IMR-90 (cell line): ENCODE measurements around the gene SDCCAG8. TPM values are rescaled to one million over a fixed set of nuclear protein-coding genes. Genes with fewer than 3 reads are reported as not detected.

Source experiments
- ATAC-seq: fragments of 200-7000 bp; cut with Tn5 transposase; 2 replicates; pipeline ENCODE4 v1.9.1; 2020; ENCODE audit warnings: low read depth, mild to moderate bottlenecking, moderate library complexity
- BruUV-seq: library from RNA; stranded (reverse); fragments of 400-500 nt; replicated peaks from 2 replicates; lab custom pipeline; 2021; lab: Mats Ljungman, UMichigan
- CTCF ChIA-PET: fragments of 300-600 bp; formaldehyde crosslinking; extraction: SDS; loops from one replicate; lab custom pipeline; 2021; ENCODE audit warnings: antibody characterized with exemption; lab: Yijun Ruan, JAX
- POLR2A ChIA-PET: fragments of 300-600 bp; sonication (Branson Sonifier 250); formaldehyde crosslinking; loops from one replicate; lab custom pipeline; 2022; ENCODE audit warnings: antibody characterized with exemption; ENCODE audit not compliant: unreplicated experiment; lab: Charles Lee
- DNase-seq: peaks from one replicate; pipeline ENCODE4 v3.0.0; 2013
- H2AFZ ChIP-seq: replicated peaks from 2 replicates; pipeline ENCODE3; 2013; ENCODE audit warnings: low read length, mild to moderate bottlenecking; ENCODE audit not compliant: poor library complexity
- H2AK5ac ChIP-seq: 2 replicates; pipeline ENCODE4 v1.6.1; 2013; ENCODE audit warnings: low read depth, low read length, inconsistent platforms
- H2AK9ac ChIP-seq: replicated peaks from 2 replicates; pipeline ENCODE3; 2013; ENCODE audit warnings: mild to moderate bottlenecking, low read depth, low read length, moderate library complexity; ENCODE audit not compliant: poor library complexity
- H2BK120ac ChIP-seq: 2 replicates; pipeline ENCODE4 v1.6.1; 2013; ENCODE audit warnings: low read depth, low read length, inconsistent platforms
- H2BK15ac ChIP-seq: 3 replicates; pipeline ENCODE4 v1.6.1; 2013; ENCODE audit warnings: low read depth, low read length, inconsistent platforms
- H2BK20ac ChIP-seq: 2 replicates; pipeline ENCODE4 v1.6.1; 2013; ENCODE audit warnings: low read depth, mild to moderate bottlenecking, inconsistent platforms, low read length, moderate library complexity
- H2BK5ac ChIP-seq: 2 replicates; pipeline ENCODE4 v1.6.1; 2013; ENCODE audit warnings: mild to moderate bottlenecking, low read depth, low read length, inconsistent platforms; ENCODE audit not compliant: poor library complexity, severe bottlenecking
- H3K14ac ChIP-seq: replicated peaks from 2 replicates; pipeline ENCODE4 v1.6.1; 2013; ENCODE audit warnings: low read depth, low read length, inconsistent platforms
- H3K18ac ChIP-seq: 2 replicates; pipeline ENCODE4 v1.6.1; 2013; ENCODE audit warnings: low read depth, low read length, control low read depth
- H3K23ac ChIP-seq: 2 replicates; pipeline ENCODE4 v1.6.1; 2013; ENCODE audit warnings: low read depth, low read length, inconsistent platforms
- H3K27ac ChIP-seq: 2 replicates; pipeline ENCODE4 v1.5.1; 2013; ENCODE audit warnings: mild to moderate bottlenecking, control low read depth, low read length; ENCODE audit not compliant: insufficient read depth
- H3K27me3 ChIP-seq: 2 replicates; pipeline ENCODE4 v1.6.1; 2013; ENCODE audit warnings: low read length; ENCODE audit not compliant: control insufficient read depth, insufficient read depth
- H3K36me3 ChIP-seq: 2 replicates; pipeline ENCODE4 v1.6.1; 2013; ENCODE audit warnings: low read length, mixed read lengths; ENCODE audit not compliant: control insufficient read depth, insufficient read depth
- H3K4ac ChIP-seq: 2 replicates; pipeline ENCODE4 v1.6.1; 2013; ENCODE audit warnings: low read depth, low read length, inconsistent platforms
- H3K4me1 ChIP-seq: 2 replicates; pipeline ENCODE4 v1.6.1; 2013; ENCODE audit warnings: low read length, mixed read lengths; ENCODE audit not compliant: control insufficient read depth, insufficient read depth
- H3K4me2 ChIP-seq: 2 replicates; pipeline ENCODE4 v1.6.1; 2013; ENCODE audit warnings: low read depth, mild to moderate bottlenecking, control low read depth, low read length, moderate library complexity
- H3K4me3 ChIP-seq: 2 replicates; pipeline ENCODE4 v1.5.1; 2013; ENCODE audit warnings: low read depth, mild to moderate bottlenecking, control low read depth, low read length, moderate library complexity; ENCODE audit not compliant: insufficient read depth
- H3K56ac ChIP-seq: 2 replicates; pipeline ENCODE4 v1.6.1; 2013; ENCODE audit warnings: low read length, inconsistent platforms; ENCODE audit not compliant: insufficient read depth; ENCODE audit errors: extremely low read depth
- H3K79me1 ChIP-seq, 2 experiments: 2 replicates each; pipeline ENCODE4 v1.6.1; 2013; ENCODE audit warnings: low read length in 2 of 2, inconsistent platforms in 1 of 2, low read depth in 1 of 2
- H3K9ac ChIP-seq: 2 replicates; pipeline ENCODE4 v1.6.1; 2013; ENCODE audit warnings: low read depth, low read length, control low read depth
- H3K9me1 ChIP-seq: 2 replicates; pipeline ENCODE4 v1.6.1; 2013; ENCODE audit warnings: low read length, inconsistent platforms; ENCODE audit not compliant: insufficient read depth
- H3K9me3 ChIP-seq: 2 replicates; pipeline ENCODE4 v1.6.1; 2013; ENCODE audit warnings: low read length; ENCODE audit not compliant: control insufficient read depth, insufficient read depth
- H4K20me1 ChIP-seq: 2 replicates; pipeline ENCODE4 v1.6.1; 2013; ENCODE audit warnings: low read length, inconsistent platforms; ENCODE audit not compliant: insufficient read depth
- H4K5ac ChIP-seq: 2 replicates; pipeline ENCODE4 v1.6.1; 2013; ENCODE audit warnings: mild to moderate bottlenecking, low read depth, low read length, control low read depth
- H4K8ac ChIP-seq, 2 experiments: 2 replicates each; pipeline ENCODE4 v1.6.1; 2013; ENCODE audit warnings: low read depth in 2 of 2, low read length in 2 of 2, control low read depth in 1 of 2, inconsistent platforms in 1 of 2
- H4K91ac ChIP-seq: 2 replicates; pipeline ENCODE4 v1.6.1; 2013; ENCODE audit warnings: low read depth, low read length, inconsistent platforms; ENCODE audit not compliant: insufficient read depth
- BHLHE40 ChIP-seq: fragments of 150-350 bp; IDR thresholded peaks from 2 replicates; pipeline ENCODE4 v1.6.1; 2016; ENCODE audit warnings: mild to moderate bottlenecking, low read depth, low read length
- CEBPB ChIP-seq: IDR thresholded peaks from 2 replicates; pipeline ENCODE4 v1.6.1; 2012; ENCODE audit warnings: low read depth, low read length, improper control_type of control experiment
- CHD1 ChIP-seq: IDR thresholded peaks from 2 replicates; pipeline ENCODE4 v1.6.1; 2012; ENCODE audit warnings: low read depth, low read length, improper control_type of control experiment
- FOS ChIP-seq: fragments of 150-350 bp; IDR thresholded peaks from 2 replicates; pipeline ENCODE4 v1.6.1; 2016; ENCODE audit warnings: low read depth, low read length
- MAFK ChIP-seq: IDR thresholded peaks from 2 replicates; pipeline ENCODE4 v1.6.1; 2012; ENCODE audit warnings: low read depth, low read length, improper control_type of control experiment
- MAZ ChIP-seq: IDR thresholded peaks from 2 replicates; pipeline ENCODE4 v1.6.1; 2012; ENCODE audit warnings: low read depth, mild to moderate bottlenecking, low read length, improper control_type of control experiment, moderate library complexity, borderline replicate concordance
- NFE2L2 ChIP-seq: fragments of 150-350 bp; IDR thresholded peaks from 2 replicates; pipeline ENCODE4 v1.6.1; 2016; ENCODE audit warnings: low read depth, mild to moderate bottlenecking, low read length
- POLR2A ChIP-seq: IDR thresholded peaks from 2 replicates; pipeline ENCODE4 v1.6.1; 2012; ENCODE audit warnings: mild to moderate bottlenecking, low read depth, low read length
- RAD21 ChIP-seq: IDR thresholded peaks from 2 replicates; pipeline ENCODE4 v1.6.1; 2012; ENCODE audit warnings: low read length, improper control_type of control experiment
- RCOR1 ChIP-seq: IDR thresholded peaks from 2 replicates; pipeline ENCODE4 v1.6.1; 2012; ENCODE audit warnings: mild to moderate bottlenecking, low read length, improper control_type of control experiment; ENCODE audit not compliant: insufficient replicate concordance
- SMC3 ChIP-seq: fragments of 150-350 bp; IDR thresholded peaks from 2 replicates; pipeline ENCODE4 v1.6.1; 2016; ENCODE audit warnings: low read depth, mild to moderate bottlenecking, antibody characterized with exemption, low read length, moderate library complexity
- USF2 ChIP-seq: fragments of 150-350 bp; IDR thresholded peaks from 2 replicates; pipeline ENCODE4 v1.6.1; 2017; ENCODE audit warnings: mild to moderate bottlenecking, antibody characterized with exemption, low read length, low read depth
- WGBS, 2 experiments: methylation state at CpG; one replicate each; pipeline versions ENCODE4 v1.1.5 to v1.1.7; 2013; ENCODE audit warnings: missing lambda C conversion rate in 2 of 2; ENCODE audit not compliant: insufficient read length in 1 of 2; ENCODE audit errors: extremely low coverage in 2 of 2; 5-methylcytosine and 5-hydroxymethylcytosine counted together
- dilution Hi-C: fragments of 300-500 bp; cut with HindIII; formaldehyde crosslinking; loops from one replicate; pipeline ENCODE4 v1.14.3; 2018; ENCODE audit warnings: low sequenced_read_pairs; ENCODE audit not compliant: unreplicated experiment
- in situ Hi-C: fragments of 300-500 bp; cut with MboI; formaldehyde crosslinking; loops from 3 replicates; pipeline ENCODE4 v1.14.3; 2019; ENCODE audit warnings: low sequenced_read_pairs, inconsistent platforms, mixed read lengths
- intact Hi-C: fragments of 100-400 bp; cut with micrococcal nuclease; formaldehyde crosslinking; loops from 2 replicates; pipeline ENCODE4 v1.10.0; 2022
- polyA plus RNA-seq, 3 experiments: library from polyadenylated mRNA; depleted of rRNA; stranded (reverse); fragments of >200 nt; gene quantifications; 2 replicates each; pipeline ENCODE4 v1.2.3, GENCODE V29; 2012; ENCODE audit warnings: low replicate concordance in 1 of 3
- total RNA-seq: library from RNA; depleted of rRNA; stranded (reverse); fragments of >200 nt; gene quantifications from 2 replicates; pipeline ENCODE4 v1.2.3, GENCODE V29; 2012
- TF ChIP-seq, protein P1 (sequence below): conservative IDR thresholded peaks from 2 replicates; pipeline ENCODE4 v1.5.1; 2012; ENCODE audit warnings: mild to moderate bottlenecking, low read depth, low read length, improper control_type of control experiment
- TF ChIP-seq, protein P2 (sequence below): fragments of 150-350 bp; IDR thresholded peaks from 2 replicates; pipeline ENCODE4 v1.6.1; 2016; ENCODE audit warnings: low read depth, mild to moderate bottlenecking, low read length, moderate library complexity, borderline replicate concordance

Gene SDCCAG8
- total and polyA plus RNA-seq, 2 of the 4 experiments (the other 2 are of a cell fraction) = 25.2 to 46.8 TPM

- Histone ChIP-seq H3K4me3 (peak overlapping the region; percentile 22; the same call in 1 of the 2 replicates), H4K5ac (no peak overlapping the region), H3K4me2 (no peak overlapping the region), H3K23ac (no peak overlapping the region), H3K9me3 (no peaks in the 10 kb centered on the region), H3K9ac (no peak overlapping the region), H3K79me1 (peaks cover 0 to 4% of the 10 kb centered on the region in 2 experiments; a peak in 1 of 4 replicates), H2BK120ac (no peak overlapping the region), H3K4me1 (peaks cover 8% of the 10 kb centered on the region; the same call in 1 of the 2 replicates), H2BK20ac (no peak overlapping the region), H2AK9ac (no peak overlapping the region), H3K27ac (no peak overlapping the region), H2AK5ac (no peak overlapping the region), H3K4ac (no peak overlapping the region), H3K18ac (no peak overlapping the region), H3K36me3 (no peaks in the 10 kb centered on the region; the same call in 1 of the 2 replicates), H3K56ac (no peak overlapping the region), H4K91ac (no peak overlapping the region), H2BK5ac (no peak overlapping the region), H3K9me1 (peaks cover 3% of the 10 kb centered on the region; the same call in 1 of the 2 replicates), H2AFZ (peak overlapping the region; percentile 54), H3K14ac (no peak overlapping the region), H3K27me3 (no peaks in the 10 kb centered on the region), H2BK15ac (no peak overlapping the region), H4K20me1 (no peaks in the 10 kb centered on the region), H4K8ac (no peak overlapping the region)
- POLR2A ChIA-PET = no interaction called here
- ATAC-seq = no peak
- dilution Hi-C loops = no loop called here
- intact Hi-C loops = no loop called here
- no peak for DNase-seq
- CTCF ChIA-PET = no interaction called here
- no peak for TF ChIP-seq RCOR1
- TF ChIP-seq CHD1 = no peak
- TF ChIP-seq, protein P1, sequence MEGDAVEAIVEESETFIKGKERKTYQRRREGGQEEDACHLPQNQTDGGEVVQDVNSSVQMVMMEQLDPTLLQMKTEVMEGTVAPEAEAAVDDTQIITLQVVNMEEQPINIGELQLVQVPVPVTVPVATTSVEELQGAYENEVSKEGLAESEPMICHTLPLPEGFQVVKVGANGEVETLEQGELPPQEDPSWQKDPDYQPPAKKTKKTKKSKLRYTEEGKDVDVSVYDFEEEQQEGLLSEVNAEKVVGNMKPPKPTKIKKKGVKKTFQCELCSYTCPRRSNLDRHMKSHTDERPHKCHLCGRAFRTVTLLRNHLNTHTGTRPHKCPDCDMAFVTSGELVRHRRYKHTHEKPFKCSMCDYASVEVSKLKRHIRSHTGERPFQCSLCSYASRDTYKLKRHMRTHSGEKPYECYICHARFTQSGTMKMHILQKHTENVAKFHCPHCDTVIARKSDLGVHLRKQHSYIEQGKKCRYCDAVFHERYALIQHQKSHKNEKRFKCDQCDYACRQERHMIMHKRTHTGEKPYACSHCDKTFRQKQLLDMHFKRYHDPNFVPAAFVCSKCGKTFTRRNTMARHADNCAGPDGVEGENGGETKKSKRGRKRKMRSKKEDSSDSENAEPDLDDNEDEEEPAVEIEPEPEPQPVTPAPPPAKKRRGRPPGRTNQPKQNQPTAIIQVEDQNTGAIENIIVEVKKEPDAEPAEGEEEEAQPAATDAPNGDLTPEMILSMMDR = no peak
- no peak for TF ChIP-seq BHLHE40
- no peak for TF ChIP-seq SMC3
- TF ChIP-seq FOS = no peak
- no peak for TF ChIP-seq CEBPB
- no peak for TF ChIP-seq POLR2A
- no peak for TF ChIP-seq MAFK
- no peak for TF ChIP-seq RAD21
- TF ChIP-seq, protein P2, sequence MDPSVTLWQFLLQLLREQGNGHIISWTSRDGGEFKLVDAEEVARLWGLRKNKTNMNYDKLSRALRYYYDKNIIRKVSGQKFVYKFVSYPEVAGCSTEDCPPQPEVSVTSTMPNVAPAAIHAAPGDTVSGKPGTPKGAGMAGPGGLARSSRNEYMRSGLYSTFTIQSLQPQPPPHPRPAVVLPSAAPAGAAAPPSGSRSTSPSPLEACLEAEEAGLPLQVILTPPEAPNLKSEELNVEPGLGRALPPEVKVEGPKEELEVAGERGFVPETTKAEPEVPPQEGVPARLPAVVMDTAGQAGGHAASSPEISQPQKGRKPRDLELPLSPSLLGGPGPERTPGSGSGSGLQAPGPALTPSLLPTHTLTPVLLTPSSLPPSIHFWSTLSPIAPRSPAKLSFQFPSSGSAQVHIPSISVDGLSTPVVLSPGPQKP = no peak
- TF ChIP-seq USF2 = no peak
- no peak for TF ChIP-seq MAZ
- TF ChIP-seq NFE2L2 = no peak
- no TSS peak for BruUV-seq
- in situ Hi-C loops = loop anchor here (25.0 kb wide), 1 partner anchor 800 kb away; no protein-coding TSS in a partner anchor
- 85% methylated on average over 18 of the region's 40 CpGs; no CpG with 5 or more reads in 1 of the 2 experiments for WGBS, 2 experiments
These were observed 231.9 kb downstream of the SDCCAG8 start for GRCh38 chr1:243487649-243488227.
